Stimulated activated CD4-positive, alpha-beta T cell treated with anti-CD3 and anti-CD28 coated beads, Interleukin-1b, Interleukin-23, amount 100 ng/mL, for 48 hours (primary cell): ENCODE data around the gene ETV6.

Source experiments
- DNase-seq: peaks from one replicate; pipeline ENCODE4 v3.0.0-alpha.2; 2020

The ETV6 gene

GRCh38 chr12:11836282-11837151, 187.0 kb downstream of the ETV6 start:
- peak; percentile 87 for DNase-seq

GRCh38 chr12:11837216-11837934, 187.9 kb downstream of the ETV6 start:
- no peak for DNase-seq

- DNase-seq: no peak
These were observed 188.9 kb downstream of the ETV6 start for GRCh38 chr12:11838403-11838802.

- DNase-seq: no peak
These were observed 189.7 kb downstream of the ETV6 start for GRCh38 chr12:11839091-11839641.

GRCh38 chr12:11840366-11840765, 190.9 kb downstream of the ETV6 start:
- DNase-seq: no peak

GRCh38 chr12:11846488-11846887, 197.0 kb downstream of the ETV6 start:
- DNase-seq: no peak

- DNase-seq: no peak
These were observed 198.1 kb downstream of the ETV6 start for GRCh38 chr12:11847539-11847938.

- no peak for DNase-seq
These were observed 200.5 kb downstream of the ETV6 start for GRCh38 chr12:11849757-11850504.

- DNase-seq: no peak
These were observed 203.7 kb downstream of the ETV6 start for GRCh38 chr12:11853126-11853525.

- DNase-seq: no peak
These were observed 204.6 kb downstream of the ETV6 start for GRCh38 chr12:11854011-11854499.

GRCh38 chr12:11855983-11856374, 206.5 kb downstream of the ETV6 start:
- no peak for DNase-seq

- no peak for DNase-seq
These were observed 207.5 kb downstream of the ETV6 start for GRCh38 chr12:11856971-11857370.

GRCh38 chr12:11859705-11860425, 210.4 kb downstream of the ETV6 start:
- peak; percentile 52 for DNase-seq

- no peak for DNase-seq
These were observed 211.8 kb downstream of the ETV6 start for GRCh38 chr12:11861155-11861863.

GRCh38 chr12:11861864-11862600, 212.6 kb downstream of the ETV6 start:
- no peak for DNase-seq

- no peak for DNase-seq
These were observed 213.3 kb downstream of the ETV6 start for GRCh38 chr12:11862798-11863197.

- DNase-seq: no peak
These were observed 214.0 kb downstream of the ETV6 start for GRCh38 chr12:11863478-11863906.

- no peak for DNase-seq
These were observed 214.5 kb downstream of the ETV6 start for GRCh38 chr12:11863988-11864387.

GRCh38 chr12:11865824-11866223, 216.3 kb downstream of the ETV6 start:
- no peak for DNase-seq

- DNase-seq: no peak
These were observed 218.6 kb downstream of the ETV6 start for GRCh38 chr12:11868027-11868426.

GRCh38 chr12:11869406-11869805, 219.9 kb downstream of the ETV6 start:
- no peak for DNase-seq
